IMR-90 (cell line): ENCODE measurements around the gene SUDS3. TPM values are rescaled to one million over a fixed set of nuclear protein-coding genes. Genes with fewer than 3 reads are reported as not detected.

Source experiments
- ATAC-seq: fragments of 200-7000 bp; cut with Tn5 transposase; 2 replicates; pipeline ENCODE4 v1.9.1; 2020; ENCODE audit warnings: low read depth, mild to moderate bottlenecking, moderate library complexity
- BruUV-seq: library from RNA; stranded (reverse); fragments of 400-500 nt; replicated peaks from 2 replicates; lab custom pipeline; 2021; lab: Mats Ljungman, UMichigan
- CTCF ChIA-PET: fragments of 300-600 bp; formaldehyde crosslinking; extraction: SDS; loops from one replicate; lab custom pipeline; 2021; ENCODE audit warnings: antibody characterized with exemption; lab: Yijun Ruan, JAX
- POLR2A ChIA-PET: fragments of 300-600 bp; sonication (Branson Sonifier 250); formaldehyde crosslinking; loops from one replicate; lab custom pipeline; 2022; ENCODE audit warnings: antibody characterized with exemption; ENCODE audit not compliant: unreplicated experiment; lab: Charles Lee
- DNase-seq: peaks from one replicate; pipeline ENCODE4 v3.0.0; 2013
- H2AFZ ChIP-seq: replicated peaks from 2 replicates; pipeline ENCODE3; 2013; ENCODE audit warnings: low read length, mild to moderate bottlenecking; ENCODE audit not compliant: poor library complexity
- H2AK5ac ChIP-seq: 2 replicates; pipeline ENCODE4 v1.6.1; 2013; ENCODE audit warnings: low read depth, low read length, inconsistent platforms
- H2AK9ac ChIP-seq: replicated peaks from 2 replicates; pipeline ENCODE3; 2013; ENCODE audit warnings: mild to moderate bottlenecking, low read depth, low read length, moderate library complexity; ENCODE audit not compliant: poor library complexity
- H2BK120ac ChIP-seq: 2 replicates; pipeline ENCODE4 v1.6.1; 2013; ENCODE audit warnings: low read depth, low read length, inconsistent platforms
- H2BK15ac ChIP-seq: 3 replicates; pipeline ENCODE4 v1.6.1; 2013; ENCODE audit warnings: low read depth, low read length, inconsistent platforms
- H2BK20ac ChIP-seq: 2 replicates; pipeline ENCODE4 v1.6.1; 2013; ENCODE audit warnings: low read depth, mild to moderate bottlenecking, inconsistent platforms, low read length, moderate library complexity
- H2BK5ac ChIP-seq: 2 replicates; pipeline ENCODE4 v1.6.1; 2013; ENCODE audit warnings: mild to moderate bottlenecking, low read depth, low read length, inconsistent platforms; ENCODE audit not compliant: poor library complexity, severe bottlenecking
- H3K14ac ChIP-seq: replicated peaks from 2 replicates; pipeline ENCODE4 v1.6.1; 2013; ENCODE audit warnings: low read depth, low read length, inconsistent platforms
- H3K18ac ChIP-seq: 2 replicates; pipeline ENCODE4 v1.6.1; 2013; ENCODE audit warnings: low read depth, low read length, control low read depth
- H3K23ac ChIP-seq: 2 replicates; pipeline ENCODE4 v1.6.1; 2013; ENCODE audit warnings: low read depth, low read length, inconsistent platforms
- H3K27ac ChIP-seq: 2 replicates; pipeline ENCODE4 v1.5.1; 2013; ENCODE audit warnings: mild to moderate bottlenecking, control low read depth, low read length; ENCODE audit not compliant: insufficient read depth
- H3K27me3 ChIP-seq: 2 replicates; pipeline ENCODE4 v1.6.1; 2013; ENCODE audit warnings: low read length; ENCODE audit not compliant: control insufficient read depth, insufficient read depth
- H3K36me3 ChIP-seq: 2 replicates; pipeline ENCODE4 v1.6.1; 2013; ENCODE audit warnings: low read length, mixed read lengths; ENCODE audit not compliant: control insufficient read depth, insufficient read depth
- H3K4ac ChIP-seq: 2 replicates; pipeline ENCODE4 v1.6.1; 2013; ENCODE audit warnings: low read depth, low read length, inconsistent platforms
- H3K4me1 ChIP-seq: 2 replicates; pipeline ENCODE4 v1.6.1; 2013; ENCODE audit warnings: low read length, mixed read lengths; ENCODE audit not compliant: control insufficient read depth, insufficient read depth
- H3K4me2 ChIP-seq: 2 replicates; pipeline ENCODE4 v1.6.1; 2013; ENCODE audit warnings: low read depth, mild to moderate bottlenecking, control low read depth, low read length, moderate library complexity
- H3K4me3 ChIP-seq: 2 replicates; pipeline ENCODE4 v1.5.1; 2013; ENCODE audit warnings: low read depth, mild to moderate bottlenecking, control low read depth, low read length, moderate library complexity; ENCODE audit not compliant: insufficient read depth
- H3K56ac ChIP-seq: 2 replicates; pipeline ENCODE4 v1.6.1; 2013; ENCODE audit warnings: low read length, inconsistent platforms; ENCODE audit not compliant: insufficient read depth; ENCODE audit errors: extremely low read depth
- H3K79me1 ChIP-seq, 2 experiments: 2 replicates each; pipeline ENCODE4 v1.6.1; 2013; ENCODE audit warnings: low read length in 2 of 2, inconsistent platforms in 1 of 2, low read depth in 1 of 2
- H3K9ac ChIP-seq: 2 replicates; pipeline ENCODE4 v1.6.1; 2013; ENCODE audit warnings: low read depth, low read length, control low read depth
- H3K9me1 ChIP-seq: 2 replicates; pipeline ENCODE4 v1.6.1; 2013; ENCODE audit warnings: low read length, inconsistent platforms; ENCODE audit not compliant: insufficient read depth
- H3K9me3 ChIP-seq: 2 replicates; pipeline ENCODE4 v1.6.1; 2013; ENCODE audit warnings: low read length; ENCODE audit not compliant: control insufficient read depth, insufficient read depth
- H4K20me1 ChIP-seq: 2 replicates; pipeline ENCODE4 v1.6.1; 2013; ENCODE audit warnings: low read length, inconsistent platforms; ENCODE audit not compliant: insufficient read depth
- H4K5ac ChIP-seq: 2 replicates; pipeline ENCODE4 v1.6.1; 2013; ENCODE audit warnings: mild to moderate bottlenecking, low read depth, low read length, control low read depth
- H4K8ac ChIP-seq, 2 experiments: 2 replicates each; pipeline ENCODE4 v1.6.1; 2013; ENCODE audit warnings: low read depth in 2 of 2, low read length in 2 of 2, control low read depth in 1 of 2, inconsistent platforms in 1 of 2
- H4K91ac ChIP-seq: 2 replicates; pipeline ENCODE4 v1.6.1; 2013; ENCODE audit warnings: low read depth, low read length, inconsistent platforms; ENCODE audit not compliant: insufficient read depth
- BHLHE40 ChIP-seq: fragments of 150-350 bp; IDR thresholded peaks from 2 replicates; pipeline ENCODE4 v1.6.1; 2016; ENCODE audit warnings: mild to moderate bottlenecking, low read depth, low read length
- CEBPB ChIP-seq: IDR thresholded peaks from 2 replicates; pipeline ENCODE4 v1.6.1; 2012; ENCODE audit warnings: low read depth, low read length, improper control_type of control experiment
- CHD1 ChIP-seq: IDR thresholded peaks from 2 replicates; pipeline ENCODE4 v1.6.1; 2012; ENCODE audit warnings: low read depth, low read length, improper control_type of control experiment
- CTCF ChIP-seq: conservative IDR thresholded peaks from 2 replicates; pipeline ENCODE4 v1.5.1; 2012; ENCODE audit warnings: mild to moderate bottlenecking, low read depth, low read length, improper control_type of control experiment
- FOS ChIP-seq: fragments of 150-350 bp; IDR thresholded peaks from 2 replicates; pipeline ENCODE4 v1.6.1; 2016; ENCODE audit warnings: low read depth, low read length
- MAFK ChIP-seq: IDR thresholded peaks from 2 replicates; pipeline ENCODE4 v1.6.1; 2012; ENCODE audit warnings: low read depth, low read length, improper control_type of control experiment
- MAZ ChIP-seq: IDR thresholded peaks from 2 replicates; pipeline ENCODE4 v1.6.1; 2012; ENCODE audit warnings: low read depth, mild to moderate bottlenecking, low read length, improper control_type of control experiment, moderate library complexity, borderline replicate concordance
- MXI1 ChIP-seq: IDR thresholded peaks from 2 replicates; pipeline ENCODE4 v1.6.1; 2012; ENCODE audit warnings: low read depth, mild to moderate bottlenecking, low read length, moderate library complexity, borderline replicate concordance
- NFE2L2 ChIP-seq: fragments of 150-350 bp; IDR thresholded peaks from 2 replicates; pipeline ENCODE4 v1.6.1; 2016; ENCODE audit warnings: low read depth, mild to moderate bottlenecking, low read length
- POLR2A ChIP-seq: IDR thresholded peaks from 2 replicates; pipeline ENCODE4 v1.6.1; 2012; ENCODE audit warnings: mild to moderate bottlenecking, low read depth, low read length
- RAD21 ChIP-seq: IDR thresholded peaks from 2 replicates; pipeline ENCODE4 v1.6.1; 2012; ENCODE audit warnings: low read length, improper control_type of control experiment
- RCOR1 ChIP-seq: IDR thresholded peaks from 2 replicates; pipeline ENCODE4 v1.6.1; 2012; ENCODE audit warnings: mild to moderate bottlenecking, low read length, improper control_type of control experiment; ENCODE audit not compliant: insufficient replicate concordance
- RFX5 ChIP-seq: IDR thresholded peaks from 2 replicates; pipeline ENCODE4 v1.8.0; 2012; ENCODE audit warnings: low read depth, mild to moderate bottlenecking, low read length, moderate library complexity
- SMC3 ChIP-seq: fragments of 150-350 bp; IDR thresholded peaks from 2 replicates; pipeline ENCODE4 v1.6.1; 2016; ENCODE audit warnings: low read depth, mild to moderate bottlenecking, antibody characterized with exemption, low read length, moderate library complexity
- USF2 ChIP-seq: fragments of 150-350 bp; IDR thresholded peaks from 2 replicates; pipeline ENCODE4 v1.6.1; 2017; ENCODE audit warnings: mild to moderate bottlenecking, antibody characterized with exemption, low read length, low read depth
- WGBS, 2 experiments: methylation state at CpG; one replicate each; pipeline versions ENCODE4 v1.1.5 to v1.1.7; 2013; ENCODE audit warnings: missing lambda C conversion rate in 2 of 2; ENCODE audit not compliant: insufficient read length in 1 of 2; ENCODE audit errors: extremely low coverage in 2 of 2; 5-methylcytosine and 5-hydroxymethylcytosine counted together
- dilution Hi-C: fragments of 300-500 bp; cut with HindIII; formaldehyde crosslinking; loops from one replicate; pipeline ENCODE4 v1.14.3; 2018; ENCODE audit warnings: low sequenced_read_pairs; ENCODE audit not compliant: unreplicated experiment
- in situ Hi-C: fragments of 300-500 bp; cut with MboI; formaldehyde crosslinking; loops from 3 replicates; pipeline ENCODE4 v1.14.3; 2019; ENCODE audit warnings: low sequenced_read_pairs, inconsistent platforms, mixed read lengths
- intact Hi-C: fragments of 100-400 bp; cut with micrococcal nuclease; formaldehyde crosslinking; loops from 2 replicates; pipeline ENCODE4 v1.10.0; 2022
- polyA plus RNA-seq, 3 experiments: library from polyadenylated mRNA; depleted of rRNA; stranded (reverse); fragments of >200 nt; gene quantifications; 2 replicates each; pipeline ENCODE4 v1.2.3, GENCODE V29; 2012; ENCODE audit warnings: low replicate concordance in 1 of 3
- total RNA-seq: library from RNA; depleted of rRNA; stranded (reverse); fragments of >200 nt; gene quantifications from 2 replicates; pipeline ENCODE4 v1.2.3, GENCODE V29; 2012
- TF ChIP-seq, protein P1 (sequence below): fragments of 150-350 bp; IDR thresholded peaks from 2 replicates; pipeline ENCODE4 v1.6.1; 2016; ENCODE audit warnings: low read depth, mild to moderate bottlenecking, low read length, moderate library complexity, borderline replicate concordance

SUDS3 gene
- total and polyA plus RNA-seq, 2 of the 4 experiments (the other 2 are of a cell fraction): 13.4 to 13.8 TPM

DNA sequence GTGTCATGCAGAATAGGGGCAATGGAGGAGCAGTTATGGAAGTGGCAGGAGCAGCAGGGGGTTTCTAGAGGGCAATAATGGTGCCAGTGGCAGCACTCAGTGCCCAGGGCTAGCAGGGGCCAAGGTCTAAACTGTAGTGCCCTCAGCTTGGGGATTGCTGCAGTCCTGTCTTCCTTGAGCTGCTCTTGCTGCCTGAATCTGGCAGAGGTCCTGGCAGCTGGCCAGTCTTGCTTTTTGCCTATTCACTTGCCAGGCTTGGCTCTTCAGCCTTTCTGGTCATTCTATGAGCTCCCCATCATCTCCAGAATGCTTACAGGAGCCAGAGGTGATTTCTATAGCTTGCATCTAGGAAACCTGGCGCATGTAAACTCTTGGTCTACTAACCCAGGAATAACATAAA is 72.0 kb downstream of the SUDS3 start:
- H2AK9ac ChIP-seq: no peak overlapping the region
- no peak overlapping the region for H3K14ac ChIP-seq
- no peaks in the 10 kb centered on the region for H3K4me1 ChIP-seq
- no TSS peak for BruUV-seq
- no peak overlapping the region for H2BK120ac ChIP-seq
- H3K56ac ChIP-seq: no peak overlapping the region
- intact Hi-C loops: no loop called here
- no peak overlapping the region for H3K4me3 ChIP-seq
- no peak overlapping the region for H3K4ac ChIP-seq
- H3K79me1 ChIP-seq: no peaks in the 10 kb centered on the region
- no peaks in the 10 kb centered on the region for H3K27me3 ChIP-seq
- no peak overlapping the region for H3K27ac ChIP-seq
- ATAC-seq (no peak), DNase-seq (no peak)
- no peak overlapping the region for H2BK15ac ChIP-seq
- ChIA-PET POLR2A (no interaction called here), CTCF (no interaction called here)
- H3K9me3 ChIP-seq: no peaks in the 10 kb centered on the region
- no peak overlapping the region for H4K91ac ChIP-seq
- no peak overlapping the region for H3K23ac ChIP-seq
- H2BK5ac ChIP-seq: no peak overlapping the region
- in situ Hi-C loops: no loop called here
- no peaks in the 10 kb centered on the region for H3K36me3 ChIP-seq
- H4K5ac ChIP-seq: no peak overlapping the region
- no peaks in the 10 kb centered on the region for H3K9me1 ChIP-seq
- TF ChIP-seq RAD21: no peak
- TF ChIP-seq CEBPB: no peak
- TF ChIP-seq MAZ: no peak
- no peak for TF ChIP-seq USF2
- TF ChIP-seq MXI1: no peak
- TF ChIP-seq POLR2A: no peak
- TF ChIP-seq CHD1: no peak
- no peak for TF ChIP-seq BHLHE40
- no peak for TF ChIP-seq RFX5
- no peak for TF ChIP-seq MAFK
- no peak for TF ChIP-seq RCOR1
- TF ChIP-seq SMC3: no peak
- TF ChIP-seq CTCF: no peak
- TF ChIP-seq, protein P1, sequence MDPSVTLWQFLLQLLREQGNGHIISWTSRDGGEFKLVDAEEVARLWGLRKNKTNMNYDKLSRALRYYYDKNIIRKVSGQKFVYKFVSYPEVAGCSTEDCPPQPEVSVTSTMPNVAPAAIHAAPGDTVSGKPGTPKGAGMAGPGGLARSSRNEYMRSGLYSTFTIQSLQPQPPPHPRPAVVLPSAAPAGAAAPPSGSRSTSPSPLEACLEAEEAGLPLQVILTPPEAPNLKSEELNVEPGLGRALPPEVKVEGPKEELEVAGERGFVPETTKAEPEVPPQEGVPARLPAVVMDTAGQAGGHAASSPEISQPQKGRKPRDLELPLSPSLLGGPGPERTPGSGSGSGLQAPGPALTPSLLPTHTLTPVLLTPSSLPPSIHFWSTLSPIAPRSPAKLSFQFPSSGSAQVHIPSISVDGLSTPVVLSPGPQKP: no peak
- TF ChIP-seq FOS: no peak
- no peak for TF ChIP-seq NFE2L2
- dilution Hi-C loops: no loop called here
- H2BK20ac ChIP-seq: no peak overlapping the region
- no peak overlapping the region for H3K4me2 ChIP-seq
- no peak overlapping the region for H4K8ac ChIP-seq
- no peak overlapping the region for H3K18ac ChIP-seq
- no peak overlapping the region for H2AFZ ChIP-seq
- no peak overlapping the region for H2AK5ac ChIP-seq
- H4K20me1 ChIP-seq: no peaks in the 10 kb centered on the region
- no peak overlapping the region for H3K9ac ChIP-seq
- WGBS, 2 experiments: no CpG with 5 or more reads among the region's 1 CpG
